HG03457 (cell line): ENCODE measurements around the gene TLE4.

Source experiments
- ATAC-seq: cut with Tn5 transposase; IDR thresholded peaks from one replicate; pipeline ENCODE4 v1.9.1; 2021; ENCODE audit warnings: moderate number of reproducible peaks; ENCODE audit not compliant: unreplicated experiment

The TLE4 gene

DNA sequence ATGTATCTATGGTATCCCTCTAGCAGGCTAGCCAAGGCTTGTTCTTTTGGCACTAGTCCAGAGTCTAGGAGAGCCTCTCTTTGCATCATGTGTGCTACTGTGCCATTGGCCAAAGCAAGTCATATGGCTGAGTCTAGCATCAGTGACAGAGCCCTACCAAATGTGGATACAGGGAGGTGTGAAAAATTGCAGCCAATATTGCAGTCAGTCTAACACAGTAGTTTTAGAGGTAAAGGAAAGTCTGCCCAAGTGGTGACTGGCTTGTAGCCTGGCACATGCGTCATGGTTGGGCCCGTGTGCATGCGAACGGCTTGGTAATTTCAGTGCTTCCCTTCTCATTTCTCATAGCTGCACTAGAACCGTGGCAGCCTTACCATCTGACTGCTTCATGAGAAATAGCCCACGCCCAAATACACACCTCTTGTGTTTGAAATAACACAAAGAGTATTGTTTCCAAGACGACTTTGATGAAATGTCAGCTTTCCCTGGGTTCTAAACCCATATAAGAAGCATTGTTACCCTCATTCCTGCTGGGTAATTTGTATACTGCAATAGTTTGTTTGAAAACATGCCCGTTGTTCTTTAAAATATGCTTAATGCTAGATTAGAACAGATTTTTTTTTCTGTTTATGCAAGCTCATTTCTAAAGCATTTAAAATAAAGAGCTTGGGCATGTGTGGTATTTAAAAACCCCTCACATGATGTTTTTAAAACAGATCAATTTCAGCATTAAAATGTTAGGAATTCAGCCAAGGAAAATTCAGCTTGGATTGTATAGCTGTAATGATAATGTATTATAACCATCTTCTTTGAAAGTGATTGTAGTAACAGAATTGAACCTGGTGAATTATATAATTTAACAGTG, 113.2 kb downstream of the TLE4 start:
- no peak for ATAC-seq

DNA sequence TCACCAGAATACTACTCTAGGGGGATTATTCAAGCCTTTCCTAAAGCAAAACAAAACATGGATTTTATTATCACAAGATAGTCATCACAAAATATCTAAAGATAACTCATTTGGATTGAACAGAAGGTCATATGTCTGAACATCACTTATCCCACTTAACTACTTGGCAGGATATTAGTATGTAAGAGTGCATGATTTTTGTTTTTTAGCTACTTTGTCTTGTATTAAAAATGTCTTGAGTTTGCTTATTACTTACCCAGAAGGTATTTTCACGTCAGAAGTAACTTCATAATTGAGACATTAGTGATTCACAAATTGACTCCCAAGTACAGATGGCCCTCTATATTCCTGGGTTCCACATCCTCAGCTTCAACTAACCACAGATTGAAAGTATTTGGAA, 113.8 kb downstream of the TLE4 start:
- ATAC-seq = no peak

GRCh38 chr9:79686381-79687130, 114.8 kb downstream of the TLE4 start:
- no peak for ATAC-seq

- ATAC-seq = no peak
Measured at GRCh38 chr9:79687131-79687447, 115.3 kb downstream of the TLE4 start.

DNA sequence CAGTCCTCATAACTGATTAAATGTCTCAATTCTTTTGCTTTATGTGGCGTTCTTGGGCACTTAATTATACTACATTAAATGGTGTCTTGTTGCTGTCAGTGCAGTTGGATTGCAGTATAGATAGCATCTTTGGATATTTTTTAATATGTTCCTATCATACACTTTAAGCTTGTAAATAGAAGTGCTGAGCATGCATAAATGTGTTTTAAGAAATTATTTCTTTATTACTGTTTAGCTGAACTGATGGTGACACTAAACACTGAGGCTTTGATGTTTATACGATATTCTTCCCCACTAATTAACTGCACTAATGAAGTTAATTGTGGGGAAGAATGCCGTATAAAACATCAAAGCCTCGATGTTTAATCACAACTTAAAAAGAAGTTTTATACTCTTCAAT, 116.6 kb downstream of the TLE4 start:
- no peak for ATAC-seq

DNA sequence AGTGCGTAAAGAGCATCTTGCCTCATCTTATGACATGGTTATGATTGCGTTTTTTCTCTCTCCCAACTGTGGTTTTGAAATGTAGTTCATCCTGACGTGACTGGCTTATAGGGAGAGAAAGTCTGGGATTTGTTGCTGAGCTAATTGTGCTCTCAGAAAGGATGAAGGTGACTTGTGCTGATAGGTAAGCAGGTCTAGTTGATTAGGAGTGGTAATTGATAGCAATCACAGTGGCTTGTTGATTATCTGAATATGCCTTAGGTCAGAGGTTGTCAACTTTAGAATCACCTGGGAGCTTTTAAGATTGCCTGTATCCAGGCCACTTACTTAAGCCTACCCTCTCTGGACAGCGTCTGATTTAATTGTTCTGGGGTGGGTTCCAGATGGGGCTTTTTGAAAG, 117.8 kb downstream of the TLE4 start:
- ATAC-seq = no peak

DNA sequence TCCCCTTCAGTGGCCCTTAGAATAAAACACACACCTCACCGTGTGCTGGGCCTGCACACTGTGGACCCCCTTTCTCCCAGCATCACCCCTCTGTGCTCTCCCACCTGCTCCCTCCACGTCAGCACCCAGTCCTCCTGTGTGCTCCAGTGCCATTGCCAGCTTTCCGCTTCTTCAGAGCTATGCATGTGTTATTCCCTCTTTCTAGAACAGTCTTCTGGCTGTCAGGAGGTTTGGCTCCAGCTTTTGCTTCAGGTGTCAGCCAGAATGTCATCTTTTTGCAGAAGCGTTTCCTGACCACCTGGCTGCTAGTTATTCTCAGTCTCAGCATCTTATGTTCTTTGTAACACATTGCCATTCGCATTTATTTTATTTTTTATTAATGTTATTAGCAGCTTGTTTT, 119.7 kb downstream of the TLE4 start:
- no peak for ATAC-seq

GRCh38 chr9:79692857-79693571, 121.2 kb downstream of the TLE4 start:
- no peak for ATAC-seq

DNA sequence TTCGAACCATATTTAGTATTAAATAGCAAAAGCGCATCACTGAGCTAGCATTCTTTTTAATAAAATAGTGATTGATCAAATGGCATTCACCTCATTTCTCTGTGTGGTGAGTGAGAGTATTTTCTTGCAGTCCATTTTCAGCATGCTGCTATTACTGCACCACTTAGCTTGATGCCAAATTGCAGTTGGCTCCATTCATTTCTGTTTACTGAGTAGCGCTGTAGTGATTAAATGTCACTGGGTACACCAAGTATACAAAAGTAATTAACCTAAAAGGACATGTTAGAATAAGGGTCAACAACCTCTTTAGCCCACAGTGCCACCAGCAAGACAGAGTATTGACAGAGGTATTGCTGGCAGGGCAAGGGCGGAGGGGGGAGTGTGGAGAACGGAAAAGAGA, 122.0 kb downstream of the TLE4 start:
- no peak for ATAC-seq

DNA sequence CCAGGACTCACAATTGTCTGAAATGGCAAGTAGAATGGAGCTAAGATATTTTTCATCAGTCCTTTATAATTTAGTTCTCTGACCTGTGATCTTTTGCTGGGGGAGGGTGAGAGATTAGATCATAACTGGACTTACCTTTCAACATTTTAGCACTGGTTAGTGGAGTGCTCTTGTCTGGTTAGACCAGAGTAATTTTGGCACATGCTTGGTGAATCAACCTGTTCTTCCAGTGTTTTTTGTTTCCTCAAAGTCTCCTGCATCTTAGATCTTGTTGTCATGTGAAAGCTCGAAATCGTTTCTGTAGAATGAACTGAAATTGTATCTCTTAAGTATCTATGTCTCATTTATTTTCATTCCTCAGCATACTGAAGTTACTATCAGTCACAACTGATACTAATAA, 122.4 kb downstream of the TLE4 start:
- ATAC-seq = no peak

GRCh38 chr9:79694676-79695400, 123.1 kb downstream of the TLE4 start:
- ATAC-seq = no peak

DNA sequence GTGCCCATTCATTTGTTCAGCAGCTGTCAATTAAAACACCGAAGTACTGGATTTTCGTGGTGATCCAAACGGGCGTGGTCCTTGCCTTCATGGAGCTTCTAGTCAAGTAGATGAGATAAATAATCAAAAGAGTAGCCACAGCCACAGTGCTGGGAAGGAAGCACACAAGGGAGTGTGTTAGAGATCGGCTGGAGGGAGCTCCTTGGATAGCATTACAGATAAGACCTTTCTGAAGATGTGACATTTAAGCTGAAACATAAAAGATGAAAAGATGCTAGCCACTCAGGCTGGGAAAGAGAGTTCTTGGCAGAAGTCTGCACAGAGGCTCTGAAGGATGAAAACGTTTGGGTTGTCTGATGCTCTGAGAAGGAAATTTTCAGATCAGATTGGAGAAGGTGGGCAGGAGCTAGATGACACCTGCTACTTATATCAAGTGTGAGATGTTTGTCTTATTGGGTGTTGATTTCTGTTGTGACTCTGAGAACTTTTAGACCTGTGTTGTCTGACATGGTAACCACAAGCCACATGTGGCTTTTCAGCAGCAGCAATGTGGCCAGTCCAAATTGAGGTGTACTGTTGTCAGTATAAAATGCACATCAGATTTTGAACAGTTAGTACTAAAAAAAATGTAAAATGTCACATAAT, 123.9 kb downstream of the TLE4 start:
- ATAC-seq = no peak

- ATAC-seq = no peak
Measured at GRCh38 chr9:79698967-79699366, 127.2 kb downstream of the TLE4 start.

GRCh38 chr9:79699479-79699878, 127.7 kb downstream of the TLE4 start:
- no peak for ATAC-seq

DNA sequence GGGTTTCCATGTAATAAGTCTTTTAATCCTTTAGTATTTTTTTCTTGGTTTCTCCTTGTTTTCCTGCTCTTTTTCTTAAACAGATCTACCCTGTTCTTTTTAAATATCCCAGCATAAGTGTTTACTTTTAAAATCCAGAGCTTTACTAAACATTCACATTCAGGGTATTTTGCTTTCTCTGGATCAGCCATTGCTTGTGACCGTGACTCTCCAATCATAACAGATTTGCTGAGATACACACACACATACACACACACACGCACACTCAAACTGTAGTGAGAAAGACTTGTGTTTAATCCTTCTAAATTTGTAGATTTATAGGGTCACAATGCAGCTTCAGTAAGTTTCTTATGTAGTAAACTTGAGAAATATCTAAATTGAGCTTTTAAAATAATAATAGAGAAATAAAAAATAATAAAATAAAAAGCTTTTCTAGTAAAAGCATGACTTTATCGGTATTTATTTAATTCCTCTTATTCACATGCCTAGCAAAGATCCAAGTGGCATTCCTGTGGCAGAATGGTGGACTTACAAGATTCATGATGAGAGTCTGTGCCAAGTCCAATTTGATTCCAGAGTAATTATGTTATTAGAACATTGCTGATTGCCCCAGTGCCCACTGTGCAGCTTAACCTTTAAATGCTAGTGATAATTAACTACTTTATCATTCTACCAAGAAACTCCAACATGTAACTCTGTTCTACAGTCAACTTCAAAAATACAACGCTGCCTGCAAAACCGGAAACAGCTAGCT, 129.0 kb downstream of the TLE4 start:
- ATAC-seq = no peak

GRCh38 chr9:79701651-79702050, 129.9 kb downstream of the TLE4 start:
- no peak for ATAC-seq

DNA sequence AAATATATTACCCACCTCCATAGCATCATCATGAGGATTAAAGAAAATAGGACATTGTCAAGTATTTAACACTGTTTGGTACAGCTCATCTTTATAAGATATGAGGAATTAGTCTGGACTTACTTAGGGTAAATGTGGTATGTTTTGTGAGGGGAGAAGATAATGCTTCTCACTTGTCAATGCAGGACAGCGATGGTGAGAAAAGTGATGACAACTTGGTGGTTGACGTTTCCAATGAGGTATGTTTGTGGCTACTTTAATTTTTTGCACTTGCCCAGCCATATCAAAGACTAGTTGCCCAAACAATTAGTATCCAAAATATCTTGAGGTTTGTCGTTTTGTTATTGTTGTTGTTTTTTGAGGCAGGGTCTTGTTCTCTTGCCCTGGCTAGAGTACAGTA, 133.9 kb downstream of the TLE4 start:
- ATAC-seq = no peak

DNA sequence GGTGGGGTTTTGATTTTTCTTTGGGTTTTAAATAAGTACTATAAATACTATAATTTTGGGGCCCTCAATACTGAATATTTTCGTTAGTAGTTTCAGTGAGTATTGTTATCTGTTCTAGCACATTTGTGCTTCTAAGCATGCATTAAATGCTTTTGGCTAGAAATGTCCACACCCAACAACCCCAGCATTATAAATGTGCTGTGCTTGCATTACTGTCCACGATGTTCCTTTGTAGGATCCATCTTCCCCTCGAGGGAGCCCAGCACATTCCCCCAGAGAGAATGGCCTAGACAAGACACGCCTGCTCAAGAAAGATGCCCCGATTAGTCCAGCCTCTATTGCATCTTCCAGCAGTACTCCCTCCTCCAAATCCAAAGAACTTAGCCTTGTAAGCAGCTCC, 134.7 kb downstream of the TLE4 start:
- no peak for ATAC-seq

GRCh38 chr9:79707589-79707988, 135.8 kb downstream of the TLE4 start:
- no peak for ATAC-seq

GRCh38 chr9:79708541-79708940, 136.8 kb downstream of the TLE4 start:
- ATAC-seq = no peak
